SU-DHL-6 (cell line): ENCODE results near the gene NEUROD2.

Source experiments
- CTCF ChIP-seq: fragments of 200-600 bp; sonication (generic); IDR thresholded peaks from one replicate; pipeline ENCODE4 v1.5.1; 2017; ENCODE audit warnings: antibody characterized with exemption, mild to moderate bottlenecking, low read length, moderate library complexity; ENCODE audit not compliant: insufficient read depth, poor library complexity, severe bottlenecking
- EZH2phosphoT487 ChIP-seq: fragments of 200-600 bp; sonication (generic), shearing (Covaris generic); conservative IDR thresholded peaks from 2 replicates; pipeline ENCODE4 v1.6.1; 2018; ENCODE audit warnings: mild to moderate bottlenecking, antibody characterized with exemption, low read length, moderate library complexity, mixed read lengths

- TF ChIP-seq CTCF = no peak
- TF ChIP-seq EZH2phosphoT487 = no peak
Observed at GRCh38 chr17:39603304-39604016, 4.3 kb downstream of the NEUROD2 start.
